KOPT-K1 (cell line): ENCODE measurements around the gene OTULINL.

Experiments
- H3K27ac ChIP-seq: fragments of 200-600 bp; sonication (generic); 2 replicates; pipeline ENCODE4 v1.5.1; 2016; ENCODE audit warnings: antibody characterized with exemption, mild to moderate bottlenecking, low read depth, low read length; ENCODE audit not compliant: poor library complexity, severe bottlenecking
- H3K36me3 ChIP-seq: fragments of 200-600 bp; sonication (generic); 2 replicates; pipeline ENCODE4 v1.5.1; 2017; ENCODE audit warnings: antibody characterized with exemption, mild to moderate bottlenecking, low read length, moderate library complexity; ENCODE audit not compliant: insufficient read depth
- H3K9me3 ChIP-seq: fragments of 200-600 bp; sonication (generic); 2 replicates; pipeline ENCODE4 v1.5.1; 2017; ENCODE audit warnings: antibody characterized with exemption, low read length, mild to moderate bottlenecking; ENCODE audit not compliant: insufficient read depth, poor library complexity, severe bottlenecking

Gene OTULINL

DNA sequence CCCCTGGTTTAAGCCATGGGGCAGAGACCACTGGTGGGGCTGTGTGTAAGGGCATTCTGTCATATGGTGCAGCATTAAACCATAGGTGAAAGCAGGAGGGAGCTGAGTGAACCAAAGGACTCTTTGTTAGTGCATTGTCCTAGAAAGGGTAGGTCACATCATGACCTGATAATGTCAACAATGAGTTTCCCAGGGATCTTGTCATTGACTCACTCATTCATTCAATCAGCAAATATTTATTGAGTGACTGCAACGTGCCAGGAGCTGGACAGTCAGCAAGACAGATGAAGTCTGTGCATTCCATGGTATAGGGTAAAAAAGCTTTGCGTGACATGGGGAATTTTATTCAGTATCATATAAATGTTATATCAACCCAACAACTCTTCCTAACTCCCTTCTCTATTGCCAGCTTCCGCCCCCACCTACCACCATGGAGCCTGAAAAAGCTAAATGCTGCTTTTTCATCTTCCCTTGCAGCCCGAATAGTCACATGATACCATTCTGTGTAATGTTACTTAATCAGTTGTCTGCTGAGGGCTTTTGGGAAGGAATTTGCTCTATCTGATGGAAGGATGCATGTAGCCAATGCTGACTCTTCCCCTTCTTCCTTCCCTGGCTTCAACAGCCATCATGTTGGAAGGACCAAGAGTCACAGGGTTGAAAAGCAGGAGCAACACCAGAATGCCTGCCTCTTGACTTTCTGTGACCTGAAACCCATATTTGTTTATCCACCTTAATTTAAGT is 11.5 kb upstream of the OTULINL start:
- Histone ChIP-seq H3K36me3 (no peaks in the 10 kb centered on the region), H3K9me3 (peaks cover 7% of the 10 kb centered on the region), H3K27ac (no peak overlapping the region)

DNA sequence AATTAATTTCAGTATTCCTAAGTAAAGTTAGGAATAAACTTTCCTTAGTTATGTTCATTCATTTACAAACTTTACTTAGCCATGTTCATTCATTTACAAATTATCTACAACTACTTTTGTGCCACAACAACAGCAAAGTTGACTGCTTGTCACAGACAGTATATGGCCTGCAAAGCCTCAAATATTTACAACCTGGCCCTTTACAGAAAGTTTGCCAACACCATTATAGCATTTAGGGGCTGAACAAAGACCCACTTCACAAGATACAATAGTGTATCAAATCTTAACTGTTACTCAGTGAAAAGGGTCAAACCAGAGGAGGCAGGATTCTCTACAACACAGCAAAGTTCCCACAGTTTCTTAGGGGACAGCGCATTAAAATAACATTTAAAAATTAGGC is 9.7 kb upstream of the OTULINL start:
- no peak overlapping the region for H3K27ac ChIP-seq
- no peaks in the 10 kb centered on the region for H3K36me3 ChIP-seq
- peaks cover 7% of the 10 kb centered on the region for H3K9me3 ChIP-seq

DNA sequence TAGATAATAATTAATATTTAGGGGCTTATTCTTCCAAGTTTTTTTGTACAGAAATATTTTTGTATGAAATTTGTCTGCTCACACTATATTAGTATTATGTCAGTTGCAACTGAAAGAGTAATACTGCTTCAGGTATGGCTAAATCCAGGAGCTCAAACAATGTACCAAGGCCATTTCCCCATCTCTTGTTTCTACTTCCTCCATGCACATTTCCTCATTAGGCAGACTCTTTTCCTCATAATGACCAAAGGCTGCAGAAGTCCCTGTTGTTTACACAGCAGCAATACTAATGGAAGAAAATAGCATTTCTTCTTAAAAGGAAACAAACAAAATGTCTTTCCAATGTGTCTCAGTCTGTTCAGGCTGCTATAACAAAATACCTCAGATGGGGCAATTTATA is 9.2 kb upstream of the OTULINL start:
- H3K27ac ChIP-seq = no peak overlapping the region
- no peaks in the 10 kb centered on the region for H3K36me3 ChIP-seq
- H3K9me3 ChIP-seq = peaks cover 7% of the 10 kb centered on the region

DNA sequence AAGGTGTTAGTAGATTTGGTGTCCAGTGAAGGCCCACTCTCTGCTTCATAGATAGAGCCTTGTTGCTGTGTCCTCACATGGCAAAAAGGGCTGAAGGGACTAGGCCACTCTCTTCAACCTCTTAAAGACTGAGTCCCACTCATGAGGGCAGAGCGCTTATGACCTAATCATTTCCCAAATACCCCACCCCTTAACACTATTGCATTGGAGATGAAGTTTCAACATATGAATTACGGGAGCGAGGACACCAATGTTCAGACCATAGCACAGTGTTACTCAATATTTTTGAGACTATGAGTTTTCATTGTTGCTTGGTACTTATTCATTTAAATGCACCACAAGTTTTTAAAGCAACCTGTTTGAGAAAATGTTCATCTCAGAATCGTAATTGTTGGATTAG is 8.8 kb upstream of the OTULINL start:
- no peak overlapping the region for H3K27ac ChIP-seq
- H3K36me3 ChIP-seq = no peaks in the 10 kb centered on the region
- peaks cover 2% of the 10 kb centered on the region for H3K9me3 ChIP-seq

DNA sequence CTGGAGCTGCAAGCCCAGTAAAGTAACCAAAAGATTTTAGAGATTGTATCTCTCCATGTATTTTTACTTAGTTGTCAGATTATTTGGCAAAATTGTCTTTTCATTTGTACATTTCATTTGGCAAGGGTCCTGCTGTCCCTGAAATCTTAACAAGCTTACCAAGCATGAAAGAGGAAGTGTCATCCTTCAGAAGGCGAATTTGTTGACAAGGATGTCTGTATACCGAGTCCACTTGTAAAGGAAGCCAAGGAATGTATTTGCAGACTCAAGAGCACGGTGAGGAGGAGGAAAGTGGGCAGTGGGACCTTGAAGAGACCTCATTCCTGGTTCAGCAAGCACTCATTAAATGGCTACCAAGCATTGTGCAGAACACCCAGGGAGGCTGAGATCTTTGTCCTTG is 7.5 kb upstream of the OTULINL start:
- Histone ChIP-seq H3K9me3 (no peaks in the 10 kb centered on the region), H3K36me3 (no peaks in the 10 kb centered on the region), H3K27ac (no peak overlapping the region)

DNA sequence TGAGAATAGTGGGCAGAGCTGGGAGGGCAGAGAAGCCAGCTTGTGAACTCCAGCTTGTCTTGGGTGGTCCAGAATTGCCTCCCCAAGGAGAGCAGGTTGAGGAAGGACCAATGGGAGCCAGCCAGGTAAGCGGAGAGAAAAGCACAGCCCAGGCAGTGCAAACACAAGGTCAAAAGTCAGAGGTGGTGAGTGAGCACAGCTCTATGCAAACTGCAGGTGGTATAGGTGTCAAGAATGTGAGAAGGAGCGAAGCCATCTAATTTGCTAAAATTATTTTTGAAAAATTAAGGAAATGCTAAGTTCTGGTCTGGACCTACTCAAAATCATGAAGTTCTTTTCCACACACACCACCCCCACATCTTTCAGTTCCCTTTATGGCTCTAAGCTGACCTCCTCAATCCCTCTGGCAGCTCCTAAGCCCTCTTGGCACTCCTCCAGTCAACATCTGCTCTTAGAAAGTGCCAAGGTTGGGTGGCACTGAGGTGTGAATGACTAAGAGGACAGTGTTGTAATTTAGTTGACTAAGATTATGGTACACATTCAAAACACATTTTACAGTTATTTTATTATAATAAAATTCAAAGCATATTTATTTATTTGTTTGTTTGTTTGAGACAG is 6.6 kb upstream of the OTULINL start:
- Histone ChIP-seq H3K36me3 (no peaks in the 10 kb centered on the region), H3K27ac (no peak overlapping the region), H3K9me3 (no peaks in the 10 kb centered on the region)

DNA sequence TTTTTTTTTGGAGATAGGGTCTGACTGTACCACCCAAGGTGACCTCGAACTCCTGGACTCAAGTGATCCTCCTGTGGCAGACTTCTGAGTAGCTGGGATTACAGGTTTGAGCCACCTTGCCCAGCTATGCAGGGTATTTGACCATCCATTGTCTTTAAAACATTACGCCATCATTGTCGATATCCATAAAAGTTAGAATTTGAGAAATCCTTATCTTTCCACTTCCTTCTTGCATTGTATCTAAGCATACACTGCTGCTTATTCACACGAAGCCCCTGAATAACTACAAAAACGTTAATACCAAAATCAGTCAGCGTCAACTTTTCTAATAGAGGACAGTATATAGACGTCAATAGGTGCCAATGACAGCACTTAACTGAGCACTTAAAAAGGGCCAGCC is 5.4 kb upstream of the OTULINL start:
- H3K36me3 ChIP-seq = no peaks in the 10 kb centered on the region
- no peaks in the 10 kb centered on the region for H3K9me3 ChIP-seq
- no peak overlapping the region for H3K27ac ChIP-seq

DNA sequence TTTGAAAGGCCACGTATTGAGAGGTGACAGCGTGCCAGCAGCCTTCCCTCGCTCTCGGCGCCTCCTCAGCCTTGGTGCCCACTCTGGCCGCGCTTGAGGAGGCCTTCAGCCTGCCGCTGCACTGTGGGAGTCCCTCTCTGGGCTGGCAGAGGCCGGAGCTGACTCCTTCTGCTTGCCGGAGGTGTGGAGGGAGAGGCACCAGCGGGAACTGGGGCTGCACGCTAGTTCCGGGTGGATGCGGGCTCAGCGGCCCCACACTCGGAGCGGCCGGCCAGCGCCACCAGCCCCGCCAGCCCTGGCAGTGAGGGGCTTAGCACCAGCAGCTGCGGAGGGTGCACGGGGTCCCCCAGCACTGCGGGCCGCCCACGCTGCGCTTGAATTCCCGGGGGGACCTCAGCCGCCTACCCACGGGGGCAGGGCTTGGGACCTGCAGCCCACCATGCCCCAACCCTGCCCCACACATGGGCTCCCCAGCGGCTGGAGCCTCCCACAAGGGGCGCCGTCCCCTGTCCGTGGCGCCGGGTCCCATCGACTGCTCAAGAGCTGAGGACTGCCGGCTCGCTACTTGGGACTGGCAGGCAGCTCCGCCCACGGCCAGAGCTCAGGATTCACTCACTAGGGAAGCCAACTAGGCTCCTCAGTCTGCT is 4.4 kb upstream of the OTULINL start:
- Histone ChIP-seq H3K27ac (no peak overlapping the region), H3K9me3 (peaks cover 5% of the 10 kb centered on the region), H3K36me3 (no peaks in the 10 kb centered on the region)

DNA sequence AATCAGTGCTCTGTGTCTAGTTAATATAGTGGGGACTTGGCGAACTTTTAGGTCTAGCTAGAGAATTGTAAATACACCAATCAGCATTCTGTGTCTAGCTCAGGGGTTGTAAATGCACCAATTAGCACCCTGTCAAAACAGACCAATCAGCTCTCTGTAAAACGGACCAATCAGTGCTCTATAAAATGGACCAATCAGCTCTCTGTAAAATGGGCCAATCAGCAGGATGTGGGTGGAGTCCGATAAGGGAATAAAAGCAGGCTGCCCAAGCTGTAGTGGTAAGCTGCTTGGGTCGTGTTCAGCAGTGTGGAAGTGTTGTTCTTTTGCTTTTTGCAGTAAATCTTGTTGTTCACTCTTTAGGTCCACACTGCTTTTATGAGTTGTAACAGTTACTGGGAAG is 3.6 kb upstream of the OTULINL start:
- no peaks in the 10 kb centered on the region for H3K36me3 ChIP-seq
- no peak overlapping the region for H3K27ac ChIP-seq
- H3K9me3 ChIP-seq = peaks cover 7% of the 10 kb centered on the region

DNA sequence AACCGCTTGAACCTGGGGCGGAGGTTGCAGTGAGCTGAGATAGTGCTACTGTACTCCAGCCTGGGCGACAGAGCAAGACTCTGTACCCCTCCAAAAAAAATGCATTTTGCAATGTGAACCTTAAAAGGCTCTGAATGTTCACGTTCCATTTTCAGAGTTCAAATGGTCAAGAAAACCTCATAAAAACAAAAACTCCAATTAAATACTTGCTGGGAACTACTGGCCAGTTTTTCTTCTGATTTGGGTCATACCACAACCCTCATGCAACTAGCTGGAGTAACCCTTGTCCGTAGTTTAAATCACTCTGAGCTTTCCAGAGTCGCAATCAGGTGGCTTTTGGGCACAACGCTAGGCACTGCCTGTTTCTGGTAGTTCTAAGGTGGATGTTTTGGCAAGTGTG is 2.3 kb upstream of the OTULINL start:
- Histone ChIP-seq H3K9me3 (peaks cover 7% of the 10 kb centered on the region), H3K27ac (no peak overlapping the region), H3K36me3 (no peaks in the 10 kb centered on the region)

DNA sequence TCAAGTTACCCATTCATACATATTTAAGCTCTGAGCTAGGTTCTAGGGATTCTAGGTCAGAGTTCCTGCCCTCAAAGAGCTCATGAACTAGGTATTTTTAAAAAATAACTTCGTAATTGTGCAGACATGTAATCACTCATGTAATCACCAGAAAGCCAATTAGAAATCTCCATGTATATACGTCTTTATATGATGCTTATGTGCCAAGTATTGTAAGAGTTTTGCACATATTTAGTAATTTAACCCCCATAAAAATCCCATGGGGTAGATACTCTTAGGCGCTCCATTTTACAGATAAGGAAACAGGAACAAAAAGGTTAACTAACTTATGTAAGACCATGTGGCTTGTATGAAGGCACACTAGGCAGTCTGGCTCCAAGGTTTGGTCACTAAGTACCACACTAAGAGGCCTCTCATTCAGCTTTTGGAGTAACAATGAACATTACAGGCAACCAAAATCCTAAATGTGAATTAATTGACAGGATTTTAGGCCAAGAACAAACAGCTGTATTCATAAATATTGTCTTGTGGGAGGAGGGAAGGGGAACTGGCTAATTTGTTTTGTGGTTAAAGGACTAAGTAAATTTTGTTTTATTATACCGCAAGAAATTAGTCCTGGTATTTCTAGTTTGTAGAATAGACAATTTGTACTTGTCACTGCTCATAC is 1.7 kb upstream of the OTULINL start:
- Histone ChIP-seq H3K36me3 (no peaks in the 10 kb centered on the region), H3K27ac (no peak overlapping the region), H3K9me3 (peaks cover 7% of the 10 kb centered on the region)

DNA sequence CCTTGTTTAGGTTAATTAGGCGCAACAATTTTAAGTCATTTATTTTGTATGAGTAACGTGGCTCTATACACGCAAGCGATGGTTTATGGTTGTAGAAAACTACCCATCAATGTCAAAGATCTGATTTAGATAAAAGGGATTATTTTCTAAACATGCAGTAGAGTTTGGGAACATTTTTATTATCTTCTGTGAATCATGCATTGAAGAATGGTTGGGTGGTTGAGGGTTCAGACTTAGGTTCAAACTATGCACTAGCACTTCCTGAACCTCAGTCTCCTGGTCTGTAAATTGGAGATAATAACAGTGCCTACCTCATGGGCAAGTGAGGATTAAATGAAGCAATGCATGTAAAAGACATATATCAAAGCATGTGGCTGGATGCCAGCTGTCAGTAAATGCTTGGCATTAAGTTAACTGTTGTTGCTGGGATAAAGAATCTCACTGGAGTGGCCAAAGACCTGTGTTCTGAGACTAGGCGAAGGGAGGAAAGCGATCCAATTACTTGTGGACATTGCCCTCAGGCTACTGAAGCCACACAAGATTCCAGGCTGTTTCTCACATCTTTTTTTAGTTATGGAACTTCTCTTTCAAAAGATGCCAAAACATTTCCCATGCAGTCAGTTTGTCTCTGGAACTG is 1.1 kb upstream of the OTULINL start:
- peaks cover 7% of the 10 kb centered on the region for H3K9me3 ChIP-seq
- H3K27ac ChIP-seq = no peak overlapping the region
- H3K36me3 ChIP-seq = no peaks in the 10 kb centered on the region

DNA sequence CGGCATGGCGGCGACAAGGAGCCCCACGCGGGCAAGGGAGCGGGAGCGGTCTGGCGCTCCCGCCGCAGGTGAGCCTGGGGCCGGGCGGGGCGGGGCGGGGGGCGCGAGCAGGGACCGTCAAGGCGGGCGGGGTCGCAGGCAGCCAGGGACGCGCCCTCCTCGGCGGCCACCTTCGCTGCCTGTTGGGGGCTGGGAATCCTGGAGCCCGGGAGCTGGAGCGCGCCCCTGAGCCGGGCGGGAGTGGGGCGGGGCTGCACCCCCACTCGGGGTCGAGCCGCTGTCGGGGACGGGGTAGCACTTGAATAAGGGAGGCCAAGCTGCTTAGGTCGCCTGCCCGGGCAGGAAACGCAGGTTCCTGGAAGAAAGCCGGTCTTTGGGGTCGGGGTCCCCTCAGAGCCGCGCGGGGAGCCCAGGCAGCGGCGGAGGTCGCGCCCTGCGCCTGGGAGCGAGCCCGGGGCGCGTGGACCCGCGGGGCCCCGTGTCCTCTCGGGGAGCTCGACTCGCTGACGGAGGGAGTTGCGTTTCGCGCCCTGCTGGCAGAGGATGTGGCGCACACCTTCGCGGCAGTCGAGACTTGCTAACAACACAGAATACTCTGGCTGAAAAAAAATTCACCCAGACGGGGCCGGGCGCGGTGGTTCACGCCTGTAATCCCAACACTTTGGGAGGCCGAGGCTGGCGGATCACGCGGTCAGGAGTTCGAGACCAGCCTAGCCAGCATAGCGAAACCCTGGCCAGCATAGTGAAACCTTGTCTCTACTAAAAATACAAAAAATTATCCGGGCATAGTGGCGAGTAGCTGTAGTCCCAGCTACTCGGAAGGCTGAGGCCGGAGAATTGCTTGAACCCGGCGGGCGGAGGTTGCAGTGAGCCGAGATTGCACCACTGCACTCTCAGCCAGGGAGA is 552 bp downstream of the OTULINL start:
- H3K9me3 ChIP-seq = peaks cover 7% of the 10 kb centered on the region
- no peak overlapping the region for H3K27ac ChIP-seq
- H3K36me3 ChIP-seq = no peaks in the 10 kb centered on the region

DNA sequence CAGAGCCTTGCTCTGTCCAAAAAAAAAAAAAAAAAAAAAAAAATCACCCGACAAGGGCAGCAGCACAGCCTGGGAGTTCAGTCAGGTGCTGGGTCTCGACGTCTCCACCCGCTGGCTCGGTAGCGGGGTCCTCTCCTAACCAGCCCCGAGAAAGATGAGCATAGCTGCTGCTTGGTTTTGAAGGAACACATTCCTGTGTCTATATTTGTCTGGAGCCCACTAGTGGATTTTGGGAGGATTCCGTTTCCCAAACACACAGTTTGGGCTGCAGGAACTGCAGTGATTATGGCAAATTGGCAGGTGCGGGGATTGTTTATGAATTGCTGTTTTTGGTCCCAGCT is 1.2 kb downstream of the OTULINL start:
- Histone ChIP-seq H3K36me3 (no peaks in the 10 kb centered on the region), H3K27ac (no peak overlapping the region), H3K9me3 (peaks cover 7% of the 10 kb centered on the region)
